GM19395 (cell line): ENCODE results near the gene NBPF6.
"Not testable (repeated sequence)": the region's sequence is repeated elsewhere in the genome, so short reads cannot be mapped to it uniquely, and the experiment has no call there.

Experiments
- ATAC-seq: cut with Tn5 transposase; IDR thresholded peaks from one replicate; pipeline ENCODE4 v1.9.1; 2021; ENCODE audit warnings: mild to moderate bottlenecking, moderate library complexity; ENCODE audit not compliant: unreplicated experiment

Gene NBPF6

GRCh38 chr1:108495008-108495407, 44.9 kb downstream of the NBPF6 start:
- ATAC-seq, result not testable (repeated sequence)

DNA sequence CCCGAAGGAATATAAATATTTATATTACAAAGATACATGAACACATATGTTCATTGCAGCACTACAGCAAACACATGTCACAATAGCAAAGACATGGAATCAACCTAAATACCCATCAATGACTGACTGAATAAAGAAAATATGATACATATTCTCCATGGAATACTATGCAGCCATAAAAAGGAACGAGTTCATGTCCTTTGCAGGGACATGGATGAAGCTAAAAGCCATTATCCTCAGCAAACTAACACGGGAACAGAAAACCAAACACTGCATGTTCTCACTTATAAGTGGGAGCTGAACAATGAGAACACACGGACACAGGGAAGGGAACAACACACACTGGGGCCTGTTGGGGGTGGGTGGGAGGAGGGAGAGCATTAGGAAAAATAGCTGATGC, 46.7 kb downstream of the NBPF6 start:
- ATAC-seq, result not testable (repeated sequence)

DNA sequence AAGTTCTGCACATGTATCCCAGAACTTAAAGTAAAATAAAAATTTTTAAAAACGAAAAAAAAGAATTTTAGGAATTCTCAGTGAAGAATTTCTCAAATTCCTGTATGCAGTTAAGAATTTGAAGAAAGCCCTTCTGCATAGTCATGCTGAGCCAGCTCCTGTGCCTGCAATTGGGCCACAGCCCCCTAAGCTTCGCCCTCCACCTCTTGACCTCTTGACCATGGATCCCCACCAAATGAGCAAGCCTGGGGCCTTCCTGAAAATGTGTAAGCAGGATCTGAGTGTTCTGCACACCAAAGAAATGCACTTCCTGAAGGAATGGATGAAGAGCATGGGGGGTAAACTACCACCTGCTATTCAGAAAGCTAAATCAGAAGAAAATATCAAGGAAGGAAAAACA, 52.0 kb downstream of the NBPF6 start:
- no peak for ATAC-seq

GRCh38 chr1:108502624-108503023, 52.5 kb downstream of the NBPF6 start:
- no peak for ATAC-seq

GRCh38 chr1:108503062-108503733, 53.1 kb downstream of the NBPF6 start:
- no peak for ATAC-seq

- ATAC-seq, result peak; percentile 89
Measured at GRCh38 chr1:108504447-108504846, 54.3 kb downstream of the NBPF6 start.

DNA sequence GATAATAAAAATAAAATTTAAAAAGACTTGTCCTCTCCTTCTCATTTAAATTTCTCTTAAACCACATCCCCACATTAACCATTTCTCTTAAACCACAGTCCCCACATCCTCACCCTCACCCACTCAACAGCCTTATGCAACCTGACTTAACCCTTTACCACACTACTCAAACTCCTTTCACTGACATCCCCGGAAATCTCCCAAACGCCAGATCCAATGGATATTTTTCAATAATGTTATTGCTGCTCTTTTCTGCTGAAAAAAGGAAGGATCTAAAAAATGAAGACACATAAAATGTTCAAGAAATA, 55.6 kb downstream of the NBPF6 start:
- no peak for ATAC-seq

- ATAC-seq, result no peak
Measured at GRCh38 chr1:108511764-108512163, 61.6 kb downstream of the NBPF6 start.

GRCh38 chr1:108512239-108513043, 62.3 kb downstream of the NBPF6 start:
- ATAC-seq, result no peak

DNA sequence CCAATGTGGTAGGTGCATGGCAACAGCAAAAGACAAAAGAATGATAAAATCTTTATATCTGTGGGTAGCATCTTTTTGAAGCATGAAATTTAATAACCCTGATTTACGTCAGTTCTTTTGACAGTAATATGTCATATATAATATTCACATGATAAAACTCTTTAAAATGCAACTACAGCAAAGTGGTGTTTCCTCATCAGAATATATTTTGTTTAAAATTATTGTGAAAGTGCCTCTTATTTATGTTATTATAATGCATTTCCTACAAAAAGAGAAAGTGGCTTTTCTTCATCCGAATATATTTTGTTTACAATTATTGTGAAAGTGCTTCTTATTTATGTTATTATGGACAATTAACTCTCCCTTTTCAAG, 62.9 kb downstream of the NBPF6 start:
- no peak for ATAC-seq

- not testable (repeated sequence) for ATAC-seq
Measured at GRCh38 chr1:108513914-108514313, 63.8 kb downstream of the NBPF6 start.

- ATAC-seq, result not testable (repeated sequence)
Measured at GRCh38 chr1:108517301-108517897, 67.3 kb downstream of the NBPF6 start.
